Adrenal gland (tissue), 5 donors: ENCODE results near the gene LIMK2.

ENCODE experiments used
- CTCF ChIP-seq, 6 experiments: fragments of 450-650 bp in 4 of 6; fragments of 200-600 bp in 2 of 6; sonication (generic) in 1 of 6; IDR thresholded peaks; 1 replicate in 5 of 6; 2 replicates in 1 of 6; pipeline versions ENCODE4 v1.5.1 to v1.8.0; 2016 to 2021; ENCODE audit warnings: antibody characterized with exemption in 6 of 6, mild to moderate bottlenecking in 2 of 6, moderate library complexity in 1 of 6
- POLR2A ChIP-seq, 2 donors: fragments of 450-650 bp; IDR thresholded peaks; one replicate each; pipeline ENCODE4 v1.6.1; 2017; ENCODE audit warnings: antibody characterized with exemption in 2 of 2, mild to moderate bottlenecking in 2 of 2, moderate library complexity in 1 of 2
- donor health status: DM: no; HTN: no; CAD: no.

GRCh38 chr22:31193092-31193491 lies 19.0 kb upstream of the LIMK2 start:
- no peak for TF ChIP-seq CTCF (IDR thresholded peaks at IDR 0.05)
- TF ChIP-seq POLR2A (IDR thresholded peaks at IDR 0.05): no peak
